ENCODE results near the gene APBA2.
A peak's percentile ranks its signal among the peaks of the same experiment; 100 is the strongest.

The APBA2 gene

GRCh38 chr15:28895566-28895965 is 9.8 kb downstream of the APBA2 start:
- peaks cover 3% of the 10 kb centered on the region for H3K27me3 Mint-ChIP-seq (ENCODE audit: low read depth)
- H3K27ac Mint-ChIP-seq = no peak overlapping the region
- no peak overlapping the region for H3K4me3 Mint-ChIP-seq
- H3K4me1 Mint-ChIP-seq = peaks cover 14% of the 10 kb centered on the region
- peaks cover 15% of the 10 kb centered on the region for H3K36me3 Mint-ChIP-seq (ENCODE audit: low read depth)
- TF ChIP-seq CTCF (IDR thresholded peaks at IDR 0.05; ENCODE audit: unreplicated experiment in 3 of 3) = no peak
- H3K9me3 Mint-ChIP-seq = no peaks in the 10 kb centered on the region

- H3K36me3 Mint-ChIP-seq (ENCODE audit: low read depth) = peaks cover 15% of the 10 kb centered on the region
- H3K4me3 Mint-ChIP-seq = no peak overlapping the region
- peaks cover 13% of the 10 kb centered on the region for H3K4me1 Mint-ChIP-seq
- no peak for TF ChIP-seq CTCF (IDR thresholded peaks at IDR 0.05; ENCODE audit: unreplicated experiment in 3 of 3)
- H3K27ac Mint-ChIP-seq = no peak overlapping the region
- no peaks in the 10 kb centered on the region for H3K9me3 Mint-ChIP-seq
- peaks cover 3% of the 10 kb centered on the region for H3K27me3 Mint-ChIP-seq (ENCODE audit: low read depth)
These were observed 11.2 kb downstream of the APBA2 start for GRCh38 chr15:28896951-28897350.

GRCh38 chr15:28897861-28898585 is 12.2 kb downstream of the APBA2 start:
- no peak for TF ChIP-seq CTCF (IDR thresholded peaks at IDR 0.05; ENCODE audit: unreplicated experiment in 3 of 3)
- Mint-ChIP-seq H3K4me3 (no peak overlapping the region), H3K27me3 (ENCODE audit: low read depth) (peaks cover 3% of the 10 kb centered on the region), H3K27ac (no peak overlapping the region), H3K9me3 (no peaks in the 10 kb centered on the region), H3K36me3 (ENCODE audit: low read depth) (peaks cover 15% of the 10 kb centered on the region), H3K4me1 (peaks cover 12% of the 10 kb centered on the region)

- no peak overlapping the region for H3K4me3 Mint-ChIP-seq
- peaks cover 15% of the 10 kb centered on the region for H3K36me3 Mint-ChIP-seq (ENCODE audit: low read depth)
- peaks cover 5% of the 10 kb centered on the region for H3K4me1 Mint-ChIP-seq
- peak overlapping the region in 1 of 3 experiments; percentile 19 for H3K27ac Mint-ChIP-seq
- no peak for TF ChIP-seq CTCF (IDR thresholded peaks at IDR 0.05; ENCODE audit: unreplicated experiment in 3 of 3)
- H3K9me3 Mint-ChIP-seq = no peaks in the 10 kb centered on the region
- H3K27me3 Mint-ChIP-seq (ENCODE audit: low read depth) = peaks cover 3% of the 10 kb centered on the region
These were observed 13.4 kb downstream of the APBA2 start for GRCh38 chr15:28899061-28899738.

GRCh38 chr15:28900041-28900891 is 14.5 kb downstream of the APBA2 start:
- H3K27me3 Mint-ChIP-seq (ENCODE audit: low read depth) = peaks cover 3% of the 10 kb centered on the region
- no peaks in the 10 kb centered on the region for H3K9me3 Mint-ChIP-seq
- no peak for TF ChIP-seq CTCF (IDR thresholded peaks at IDR 0.05; ENCODE audit: unreplicated experiment in 3 of 3)
- peak overlapping the region in 1 of 3 experiments; percentile 19 for H3K27ac Mint-ChIP-seq
- H3K4me1 Mint-ChIP-seq = peaks cover 12% of the 10 kb centered on the region
- H3K4me3 Mint-ChIP-seq = no peak overlapping the region
- peaks cover 15% of the 10 kb centered on the region for H3K36me3 Mint-ChIP-seq (ENCODE audit: low read depth)
